CD14-positive monocyte (primary cell): ENCODE measurements around the gene ATE1. TPM values are rescaled to one million over a fixed set of nuclear protein-coding genes. Genes with fewer than 3 reads are reported as not detected.

Experiments
- DNase-seq, 3 donors: peaks; one replicate each; pipeline ENCODE4 v3.0.0-alpha.2; 2011 to 2022
- H2AFZ ChIP-seq: 2 replicates; pipeline ENCODE4 v1.6.0; 2012; ENCODE audit warnings: mild to moderate bottlenecking, low read depth, low read length, inconsistent platforms; ENCODE audit not compliant: insufficient read depth, poor library complexity, severe bottlenecking
- H3K27ac ChIP-seq, 2 donors: 1 replicate in 1 of 2; 2 replicates in 1 of 2; pipeline ENCODE4 v1.5.1; 2012 to 2013; ENCODE audit warnings: low read length in 2 of 2, control low read depth in 1 of 2, inconsistent platforms in 1 of 2, low read depth in 1 of 2, mild to moderate bottlenecking in 1 of 2
- H3K27me3 ChIP-seq, 2 donors: one replicate each; pipeline versions ENCODE4 v1.6.0 to v1.6.1; 2011 to 2013; ENCODE audit warnings: low read length in 2 of 2; ENCODE audit not compliant: control insufficient read depth in 2 of 2, insufficient read depth in 2 of 2
- H3K36me3 ChIP-seq, 2 donors: replicated peaks in 1 of 2; 1 replicate in 1 of 2; 2 replicates in 1 of 2; pipeline versions ENCODE4 v1.5.1 to v1.6.1; 2012 to 2013; ENCODE audit warnings: low read length in 2 of 2, control low read depth in 1 of 2, inconsistent platforms in 1 of 2, mild to moderate bottlenecking in 1 of 2; ENCODE audit not compliant: insufficient read depth in 2 of 2, control insufficient read depth in 1 of 2
- H3K4me1 ChIP-seq, 2 donors: 1 replicate in 1 of 2; 2 replicates in 1 of 2; pipeline versions ENCODE4 v1.5.1 to v1.6.1; 2012 to 2013; ENCODE audit warnings: low read length in 2 of 2, control low read depth in 1 of 2, inconsistent platforms in 1 of 2, mild to moderate bottlenecking in 1 of 2, moderate library complexity in 1 of 2; ENCODE audit not compliant: insufficient read depth in 2 of 2, control insufficient read depth in 1 of 2
- H3K4me2 ChIP-seq: replicated peaks from 2 replicates; pipeline ENCODE3; 2012; ENCODE audit warnings: low read length, moderate library complexity, mild to moderate bottlenecking; ENCODE audit not compliant: poor library complexity, severe bottlenecking; ENCODE audit errors: extremely low read depth
- H3K4me3 ChIP-seq, 3 experiments: fragments of 200-600 bp in 1 of 3; sonication (generic) in 1 of 3; replicated peaks in 1 of 3; 1 replicate in 2 of 3; 2 replicates in 1 of 3; pipeline ENCODE4 v1.5.1; 2011 to 2013; ENCODE audit warnings: low read length in 3 of 3, mild to moderate bottlenecking in 3 of 3, control low read depth in 2 of 3, low read depth in 2 of 3, inconsistent platforms in 1 of 3, moderate library complexity in 1 of 3
- H3K79me2 ChIP-seq: 2 replicates; pipeline ENCODE4 v1.6.0; 2012; ENCODE audit warnings: mild to moderate bottlenecking, control low read depth, inconsistent platforms, low read length, moderate library complexity; ENCODE audit not compliant: insufficient read depth
- H3K9ac ChIP-seq: 2 replicates; pipeline ENCODE4 v1.6.0; 2017; ENCODE audit warnings: low read length, mild to moderate bottlenecking; ENCODE audit not compliant: insufficient read depth, poor library complexity, severe bottlenecking
- H3K9me3 ChIP-seq, 2 donors: replicated peaks in 1 of 2; 1 replicate in 1 of 2; 2 replicates in 1 of 2; pipeline versions ENCODE4 v1.5.1 to v1.6.1; 2012 to 2013; ENCODE audit warnings: low read length in 2 of 2, control low read depth in 1 of 2; ENCODE audit not compliant: control insufficient read depth in 1 of 2, insufficient read depth in 1 of 2
- H4K20me1 ChIP-seq: 2 replicates; pipeline ENCODE4 v1.6.0; 2012; ENCODE audit warnings: mild to moderate bottlenecking, low read length, control low read depth, moderate library complexity; ENCODE audit not compliant: insufficient read depth
- H3K27ac Mint-ChIP-seq, 7 donors: one replicate each; pipeline ENCODE4 v1.8.0; 2020; ENCODE audit warnings: mild to moderate bottlenecking in 7 of 7, mixed read lengths in 7 of 7, moderate library complexity in 6 of 7, inconsistent platforms in 2 of 7
- H3K27me3 Mint-ChIP-seq, 3 donors: one replicate each; pipeline ENCODE4 v1.8.0; 2021 to 2022; ENCODE audit warnings: low read depth in 3 of 3, mild to moderate bottlenecking in 3 of 3, mixed read lengths in 3 of 3, moderate library complexity in 3 of 3, inconsistent platforms in 1 of 3
- H3K36me3 Mint-ChIP-seq, 2 donors: one replicate each; pipeline ENCODE4 v1.8.0; 2020; ENCODE audit warnings: mixed read lengths in 2 of 2, inconsistent platforms in 1 of 2, mild to moderate bottlenecking in 1 of 2
- H3K4me1 Mint-ChIP-seq: one replicate; pipeline ENCODE4 v1.8.0; 2020; ENCODE audit warnings: mild to moderate bottlenecking, mixed read lengths
- H3K4me3 Mint-ChIP-seq, 2 donors: one replicate each; pipeline ENCODE4 v1.8.0; 2020; ENCODE audit warnings: mild to moderate bottlenecking in 2 of 2, mixed read lengths in 2 of 2, moderate library complexity in 1 of 2
- H3K9me3 Mint-ChIP-seq, 7 donors: one replicate each; pipeline ENCODE4 v1.8.0; 2020 to 2022; ENCODE audit warnings: mixed read lengths in 7 of 7, mild to moderate bottlenecking in 6 of 7, moderate library complexity in 6 of 7, inconsistent platforms in 2 of 7
- WGBS: methylation state at CpG from one replicate; pipeline ENCODE4 v1.1.5; 2013; ENCODE audit warnings: missing lambda C conversion rate; ENCODE audit not compliant: insufficient coverage; 5-methylcytosine and 5-hydroxymethylcytosine counted together
- intact Hi-C, 2 donors: fragments of 100-400 bp; cut with micrococcal nuclease; formaldehyde crosslinking; loops; one replicate each; pipeline versions ENCODE4 v1.15.0 to v1.15.1; 2023
- polyA plus RNA-seq, 3 donors: library from polyadenylated mRNA; depleted of rRNA in 1 of 3; unstranded in 2 of 3; stranded (reverse) in 1 of 3; fragments of 300-500 nt in 2 of 3; fragments of >200 nt in 1 of 3; fragmentation: Illumina TruSeq in 2 of 3; gene quantifications; 1 replicate in 2 of 3; 2 replicates in 1 of 3; pipeline ENCODE4 v1.2.3, GENCODE V29; 2012 to 2021
- TF ChIP-seq, protein P1 (sequence below): fragments of 200-600 bp; IDR thresholded peaks from one replicate; pipeline ENCODE4 v1.8.0; 2022; ENCODE audit warnings: antibody characterized with exemption, mild to moderate bottlenecking

The ATE1 gene
- polyA plus RNA-seq, 3 donors: 9.2 to 19.5 (median 15.8) TPM

DNA sequence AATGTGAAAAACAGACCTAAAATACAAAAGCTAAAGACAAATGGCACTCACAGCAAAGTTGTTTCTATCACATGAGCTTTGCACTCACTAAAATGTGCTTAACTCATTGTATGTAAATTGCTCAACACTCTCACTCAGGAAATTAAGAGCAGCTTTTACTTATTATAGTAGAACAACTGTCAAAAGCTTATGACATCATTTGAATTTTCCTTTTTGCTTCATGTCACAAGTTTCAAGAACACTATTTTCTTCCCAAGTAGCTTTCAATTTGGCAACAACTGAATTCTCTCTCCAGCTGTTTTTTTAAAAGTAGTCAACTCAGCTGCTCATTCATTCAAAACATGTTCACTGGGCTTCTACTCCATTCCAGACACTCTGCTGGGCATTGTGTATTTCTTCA, 46.9 kb downstream of the ATE1 start:
- Histone ChIP-seq H3K27me3 (no peaks in the 10 kb centered on the region), H3K9me3 (no peaks in the 10 kb centered on the region), H3K36me3 (peaks cover 0 to 9% of the 10 kb centered on the region in 2 donors), H3K79me2 (no peaks in the 10 kb centered on the region), H3K4me1 (peaks cover 0 to 6% of the 10 kb centered on the region in 2 donors), H4K20me1 (no peaks in the 10 kb centered on the region), H3K4me2 (no peak overlapping the region), H3K9ac (no peak overlapping the region), H2AFZ (no peak overlapping the region), H3K4me3 (no peak overlapping the region), H3K27ac (no peak overlapping the region)
- Mint-ChIP-seq H3K4me3 (no peak overlapping the region), H3K36me3 (peaks cover 25% of the 10 kb centered on the region in 2 donors), H3K9me3 (peaks cover 0 to 3% (median 0%) of the 10 kb centered on the region in 7 donors), H3K27me3 (peaks cover 0 to 1% (median 0%) of the 10 kb centered on the region in 3 donors), H3K27ac (peak overlapping the region in 1 of 7 donors; percentile 15), H3K4me1 (peaks cover 9% of the 10 kb centered on the region)
- intact Hi-C loops: loop anchor here in 1 of 2 donors (5.0 kb wide), 1 partner anchor 934 kb away; no protein-coding TSS in a partner anchor
- DNase-seq: no peak
- TF ChIP-seq, protein P1, sequence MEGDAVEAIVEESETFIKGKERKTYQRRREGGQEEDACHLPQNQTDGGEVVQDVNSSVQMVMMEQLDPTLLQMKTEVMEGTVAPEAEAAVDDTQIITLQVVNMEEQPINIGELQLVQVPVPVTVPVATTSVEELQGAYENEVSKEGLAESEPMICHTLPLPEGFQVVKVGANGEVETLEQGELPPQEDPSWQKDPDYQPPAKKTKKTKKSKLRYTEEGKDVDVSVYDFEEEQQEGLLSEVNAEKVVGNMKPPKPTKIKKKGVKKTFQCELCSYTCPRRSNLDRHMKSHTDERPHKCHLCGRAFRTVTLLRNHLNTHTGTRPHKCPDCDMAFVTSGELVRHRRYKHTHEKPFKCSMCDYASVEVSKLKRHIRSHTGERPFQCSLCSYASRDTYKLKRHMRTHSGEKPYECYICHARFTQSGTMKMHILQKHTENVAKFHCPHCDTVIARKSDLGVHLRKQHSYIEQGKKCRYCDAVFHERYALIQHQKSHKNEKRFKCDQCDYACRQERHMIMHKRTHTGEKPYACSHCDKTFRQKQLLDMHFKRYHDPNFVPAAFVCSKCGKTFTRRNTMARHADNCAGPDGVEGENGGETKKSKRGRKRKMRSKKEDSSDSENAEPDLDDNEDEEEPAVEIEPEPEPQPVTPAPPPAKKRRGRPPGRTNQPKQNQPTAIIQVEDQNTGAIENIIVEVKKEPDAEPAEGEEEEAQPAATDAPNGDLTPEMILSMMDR: no peak

DNA sequence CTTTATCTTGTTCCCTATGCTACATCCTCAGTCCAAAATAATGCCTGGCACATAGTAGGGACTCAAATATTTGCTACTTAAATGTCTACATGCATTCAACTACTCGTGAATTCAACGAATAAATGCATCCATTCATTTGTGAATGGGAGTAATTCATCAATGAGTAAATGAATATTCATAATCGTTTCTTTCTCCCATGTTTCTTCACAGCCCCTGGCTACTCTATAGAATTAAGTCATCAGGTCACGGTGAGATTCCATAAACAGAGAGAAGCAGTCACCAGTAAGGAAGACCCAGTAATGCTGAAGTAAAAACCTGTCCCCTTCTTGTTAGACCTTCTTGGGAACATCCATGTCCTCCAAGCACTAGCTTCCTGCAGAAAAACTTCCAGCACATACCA, 48.4 kb downstream of the ATE1 start:
- Histone ChIP-seq H2AFZ (no peak overlapping the region), H3K4me1 (peaks cover 0 to 6% of the 10 kb centered on the region in 2 donors), H3K9me3 (no peaks in the 10 kb centered on the region), H3K79me2 (no peaks in the 10 kb centered on the region), H4K20me1 (no peaks in the 10 kb centered on the region), H3K4me3 (no peak overlapping the region), H3K9ac (no peak overlapping the region), H3K36me3 (peaks cover 0 to 9% of the 10 kb centered on the region in 2 donors), H3K27ac (no peak overlapping the region), H3K27me3 (no peaks in the 10 kb centered on the region), H3K4me2 (no peak overlapping the region)
- intact Hi-C loops: no loop called here
- Mint-ChIP-seq H3K27me3 (peaks cover 0 to 1% (median 0%) of the 10 kb centered on the region in 3 donors), H3K4me3 (no peak overlapping the region), H3K36me3 (peaks cover 24 to 25% of the 10 kb centered on the region in 2 donors), H3K27ac (no peak overlapping the region), H3K9me3 (peaks cover 0 to 3% (median 0%) of the 10 kb centered on the region in 7 donors), H3K4me1 (peaks cover 9% of the 10 kb centered on the region)
- no CpG with 5 or more reads among the region's 4 CpGs for WGBS
- TF ChIP-seq, protein P1: no peak
- DNase-seq: no peak
